Osteoblast (primary cell): Measurements from ENCODE around the gene TREH. TPM values are rescaled to one million over a fixed set of nuclear protein-coding genes. Genes with fewer than 3 reads are reported as not detected.

Experiments used
- DNase-seq: peaks from one replicate; pipeline ENCODE4 v3.0.0; 2011; ENCODE audit warnings: low spot score, mixed read lengths; ENCODE audit not compliant: insufficient read length; ENCODE audit errors: missing footprints
- H2AFZ ChIP-seq: 2 replicates; pipeline ENCODE4 v1.6.0; 2011; ENCODE audit warnings: mild to moderate bottlenecking, low read length
- H3K27ac ChIP-seq: 2 replicates; pipeline ENCODE4 v1.5.1; 2011; ENCODE audit warnings: mild to moderate bottlenecking, low read depth, low read length, moderate library complexity
- H3K27me3 ChIP-seq: 2 replicates; pipeline ENCODE4 v1.6.0; 2012; ENCODE audit warnings: mild to moderate bottlenecking, control low read depth, inconsistent platforms, low read length, moderate library complexity; ENCODE audit not compliant: insufficient read depth
- H3K36me3 ChIP-seq: 2 replicates; pipeline ENCODE4 v1.5.1; 2011; ENCODE audit warnings: mild to moderate bottlenecking, low read length, control low read depth, moderate library complexity; ENCODE audit not compliant: insufficient read depth
- H3K4me1 ChIP-seq: 2 replicates; pipeline ENCODE4 v1.5.1; 2011; ENCODE audit warnings: mild to moderate bottlenecking, low read length, control low read depth, moderate library complexity; ENCODE audit not compliant: insufficient read depth
- H3K4me2 ChIP-seq: 2 replicates; pipeline ENCODE4 v1.6.0; 2011; ENCODE audit warnings: mild to moderate bottlenecking, low read length; ENCODE audit not compliant: insufficient read depth
- H3K4me3 ChIP-seq: fragments of 200-600 bp; sonication (generic); 3 replicates; pipeline ENCODE4 v1.5.1; 2012; ENCODE audit warnings: mild to moderate bottlenecking, low read length, inconsistent platforms; ENCODE audit not compliant: insufficient read depth
- H3K79me2 ChIP-seq: 2 replicates; pipeline ENCODE4 v1.6.0; 2012; ENCODE audit warnings: mild to moderate bottlenecking, low read length, control low read depth, inconsistent platforms; ENCODE audit not compliant: insufficient read depth
- H3K9me3 ChIP-seq: 2 replicates; pipeline ENCODE4 v1.5.1; 2011; ENCODE audit warnings: low read depth, low read length, control low read depth
- H4K20me1 ChIP-seq: 2 replicates; pipeline ENCODE4 v1.6.0; 2012; ENCODE audit warnings: mild to moderate bottlenecking, low read length, control low read depth; ENCODE audit not compliant: insufficient read depth
- total RNA-seq: library from RNA; depleted of rRNA; stranded (reverse); fragments of >200 nt; gene quantifications from 2 replicates; pipeline ENCODE4 v1.2.3, GENCODE V29; 2012
- TF ChIP-seq, protein P1 (sequence below): IDR thresholded peaks from 2 replicates; pipeline ENCODE4 v1.5.1; 2011; ENCODE audit warnings: mild to moderate bottlenecking, low read depth, low read length, moderate library complexity; ENCODE audit errors: extremely low read depth

Gene TREH
- total RNA-seq, 1 donor, result not detected

DNA sequence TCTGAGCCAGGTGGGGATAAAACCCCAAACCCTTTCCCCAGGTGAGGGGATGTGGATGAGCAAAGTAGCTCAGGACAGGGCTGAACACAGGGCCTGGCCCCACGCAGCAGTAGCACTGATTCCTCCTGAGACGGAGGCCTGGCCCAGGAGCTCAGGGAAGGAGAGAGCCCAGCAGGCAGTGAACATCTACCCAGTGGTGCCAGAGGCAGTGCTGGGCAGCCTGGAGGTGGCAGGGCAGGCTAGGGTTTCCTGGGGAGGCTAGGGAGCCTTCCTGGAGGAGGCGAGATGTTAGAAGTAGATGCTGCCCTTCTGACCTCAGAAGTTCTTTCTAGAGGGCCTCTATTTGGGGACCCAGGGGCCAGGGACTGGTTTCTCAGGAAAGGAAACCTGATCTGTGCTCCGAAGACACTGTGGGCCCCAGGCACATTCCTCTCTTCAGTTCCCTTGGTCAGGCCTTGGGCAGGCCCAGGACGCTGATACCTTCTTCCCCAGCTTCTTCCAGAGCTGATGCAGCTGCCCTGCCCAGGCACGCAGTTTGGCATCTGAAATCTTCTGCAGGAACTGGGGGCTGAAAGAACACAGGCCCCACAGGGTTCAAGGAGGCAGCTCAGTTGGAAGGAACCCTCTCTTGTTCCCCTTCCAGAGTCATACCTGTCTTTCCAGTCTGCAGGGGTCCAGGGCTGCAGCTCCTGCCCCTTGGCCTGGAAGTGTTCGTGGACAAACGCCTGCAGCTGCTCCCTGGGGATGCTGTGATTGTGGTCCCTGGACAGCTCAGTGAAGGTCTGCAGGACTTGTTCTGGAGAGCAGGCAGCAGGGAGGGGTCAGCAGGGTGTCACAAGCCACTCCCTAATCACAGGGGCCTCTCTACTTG is 16.8 kb downstream of the TREH start:
- H2AFZ ChIP-seq, result no peak overlapping the region
- TF ChIP-seq, protein P1, sequence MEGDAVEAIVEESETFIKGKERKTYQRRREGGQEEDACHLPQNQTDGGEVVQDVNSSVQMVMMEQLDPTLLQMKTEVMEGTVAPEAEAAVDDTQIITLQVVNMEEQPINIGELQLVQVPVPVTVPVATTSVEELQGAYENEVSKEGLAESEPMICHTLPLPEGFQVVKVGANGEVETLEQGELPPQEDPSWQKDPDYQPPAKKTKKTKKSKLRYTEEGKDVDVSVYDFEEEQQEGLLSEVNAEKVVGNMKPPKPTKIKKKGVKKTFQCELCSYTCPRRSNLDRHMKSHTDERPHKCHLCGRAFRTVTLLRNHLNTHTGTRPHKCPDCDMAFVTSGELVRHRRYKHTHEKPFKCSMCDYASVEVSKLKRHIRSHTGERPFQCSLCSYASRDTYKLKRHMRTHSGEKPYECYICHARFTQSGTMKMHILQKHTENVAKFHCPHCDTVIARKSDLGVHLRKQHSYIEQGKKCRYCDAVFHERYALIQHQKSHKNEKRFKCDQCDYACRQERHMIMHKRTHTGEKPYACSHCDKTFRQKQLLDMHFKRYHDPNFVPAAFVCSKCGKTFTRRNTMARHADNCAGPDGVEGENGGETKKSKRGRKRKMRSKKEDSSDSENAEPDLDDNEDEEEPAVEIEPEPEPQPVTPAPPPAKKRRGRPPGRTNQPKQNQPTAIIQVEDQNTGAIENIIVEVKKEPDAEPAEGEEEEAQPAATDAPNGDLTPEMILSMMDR, result no peak
- no peaks in the 10 kb centered on the region for H3K9me3 ChIP-seq
- H4K20me1 ChIP-seq, result peaks cover 6% of the 10 kb centered on the region
- no peak overlapping the region for H3K4me3 ChIP-seq
- DNase-seq, result no peak
- H3K79me2 ChIP-seq, result no peaks in the 10 kb centered on the region
- no peaks in the 10 kb centered on the region for H3K4me1 ChIP-seq
- H3K27me3 ChIP-seq, result no peaks in the 10 kb centered on the region
- H3K4me2 ChIP-seq, result no peak overlapping the region
- peaks cover 9% of the 10 kb centered on the region for H3K36me3 ChIP-seq
- H3K27ac ChIP-seq, result no peak overlapping the region

DNA sequence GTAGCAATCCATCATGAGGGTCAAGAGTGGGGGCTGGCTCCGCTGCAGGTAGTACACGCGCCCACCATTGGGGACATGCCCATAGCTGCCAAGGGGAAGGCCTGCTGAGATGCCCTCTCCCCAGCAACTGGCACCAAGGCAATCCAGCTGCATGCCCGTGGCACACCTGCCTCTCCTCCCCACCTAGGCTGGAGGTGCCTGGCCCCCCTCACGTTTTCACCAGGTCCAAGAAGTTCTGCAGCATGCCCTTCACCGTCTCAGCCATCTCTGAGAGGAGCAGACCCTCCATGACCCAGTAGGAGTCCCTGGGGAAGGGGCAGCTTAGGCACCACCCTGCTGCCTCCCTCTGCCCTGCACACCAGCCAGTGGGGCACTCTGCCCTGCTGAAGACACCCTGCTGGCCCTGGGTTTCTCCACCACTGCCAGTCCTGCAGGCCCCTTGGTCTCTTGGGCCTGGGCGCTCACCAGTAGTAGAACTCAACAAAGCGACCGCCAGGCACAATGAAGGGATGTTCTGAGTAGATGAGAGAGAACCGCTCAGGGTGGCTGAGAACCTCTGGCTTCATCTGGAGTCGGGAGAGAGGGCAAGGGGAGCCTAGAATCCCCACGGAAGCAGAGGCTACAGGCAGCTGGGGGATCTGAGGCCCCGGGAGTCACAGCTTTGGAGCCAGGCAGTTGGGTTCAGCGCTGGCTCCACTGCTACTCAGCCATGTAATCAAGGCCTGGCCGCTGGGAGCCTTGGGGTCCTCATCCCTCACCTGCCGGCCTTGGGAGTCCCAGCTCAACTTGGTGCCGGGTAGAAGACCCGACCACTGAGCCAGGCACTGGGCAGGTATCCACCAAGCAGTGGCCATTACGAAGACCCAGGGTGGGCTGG is 17.8 kb downstream of the TREH start:
- TF ChIP-seq, protein P1, result no peak
- Histone ChIP-seq H3K4me1 (no peaks in the 10 kb centered on the region), H4K20me1 (peaks cover 6% of the 10 kb centered on the region), H3K9me3 (no peaks in the 10 kb centered on the region), H3K4me3 (no peak overlapping the region), H3K79me2 (no peaks in the 10 kb centered on the region), H2AFZ (no peak overlapping the region), H3K36me3 (peaks cover 15% of the 10 kb centered on the region), H3K27ac (no peak overlapping the region), H3K4me2 (no peak overlapping the region), H3K27me3 (no peaks in the 10 kb centered on the region)
- no peak for DNase-seq

DNA sequence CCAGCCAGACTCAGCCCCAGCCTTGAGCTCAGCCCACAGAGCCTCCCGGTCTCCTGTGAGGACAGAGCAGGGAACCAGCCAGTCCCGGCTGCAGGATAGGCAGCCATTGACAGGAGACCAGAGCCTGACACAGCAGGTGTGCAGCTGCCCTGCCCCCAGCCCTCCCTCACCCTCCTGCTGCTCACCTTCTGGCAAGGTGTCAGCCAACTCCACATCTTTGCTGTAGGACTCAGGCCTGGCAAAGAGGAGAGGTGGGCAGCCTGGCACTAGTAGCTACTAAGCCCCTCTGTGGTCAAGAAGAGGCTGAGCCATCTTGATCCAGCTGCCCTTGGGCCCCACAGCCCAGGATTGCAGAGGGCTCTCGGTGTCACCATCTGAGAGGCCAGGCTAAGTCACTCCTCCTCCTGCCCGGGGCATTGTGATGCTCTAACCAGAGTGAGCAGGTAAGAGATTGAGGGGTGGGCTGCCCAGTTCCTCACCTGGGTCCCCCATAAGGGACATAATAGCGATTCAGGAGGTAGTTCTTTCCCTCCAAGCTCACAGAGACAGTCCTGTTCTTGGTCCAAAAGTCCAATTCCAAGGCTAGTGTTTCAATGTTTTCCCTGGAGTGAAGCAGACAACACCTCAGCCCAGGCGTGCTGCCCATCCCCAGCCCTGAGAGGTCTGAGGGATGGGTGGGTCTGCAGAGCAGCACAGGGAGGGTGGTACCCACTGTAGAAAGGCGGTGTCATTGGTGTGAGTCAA is 18.6 kb downstream of the TREH start:
- no peak for DNase-seq
- Histone ChIP-seq H4K20me1 (peaks cover 7% of the 10 kb centered on the region), H3K4me3 (no peak overlapping the region), H3K27ac (no peak overlapping the region), H2AFZ (no peak overlapping the region), H3K4me2 (no peak overlapping the region), H3K79me2 (no peaks in the 10 kb centered on the region), H3K4me1 (no peaks in the 10 kb centered on the region), H3K36me3 (peaks cover 23% of the 10 kb centered on the region), H3K27me3 (no peaks in the 10 kb centered on the region), H3K9me3 (no peaks in the 10 kb centered on the region)
- TF ChIP-seq, protein P1, result no peak
